Measurements from ENCODE around the gene PCDHGB7.

DNA sequence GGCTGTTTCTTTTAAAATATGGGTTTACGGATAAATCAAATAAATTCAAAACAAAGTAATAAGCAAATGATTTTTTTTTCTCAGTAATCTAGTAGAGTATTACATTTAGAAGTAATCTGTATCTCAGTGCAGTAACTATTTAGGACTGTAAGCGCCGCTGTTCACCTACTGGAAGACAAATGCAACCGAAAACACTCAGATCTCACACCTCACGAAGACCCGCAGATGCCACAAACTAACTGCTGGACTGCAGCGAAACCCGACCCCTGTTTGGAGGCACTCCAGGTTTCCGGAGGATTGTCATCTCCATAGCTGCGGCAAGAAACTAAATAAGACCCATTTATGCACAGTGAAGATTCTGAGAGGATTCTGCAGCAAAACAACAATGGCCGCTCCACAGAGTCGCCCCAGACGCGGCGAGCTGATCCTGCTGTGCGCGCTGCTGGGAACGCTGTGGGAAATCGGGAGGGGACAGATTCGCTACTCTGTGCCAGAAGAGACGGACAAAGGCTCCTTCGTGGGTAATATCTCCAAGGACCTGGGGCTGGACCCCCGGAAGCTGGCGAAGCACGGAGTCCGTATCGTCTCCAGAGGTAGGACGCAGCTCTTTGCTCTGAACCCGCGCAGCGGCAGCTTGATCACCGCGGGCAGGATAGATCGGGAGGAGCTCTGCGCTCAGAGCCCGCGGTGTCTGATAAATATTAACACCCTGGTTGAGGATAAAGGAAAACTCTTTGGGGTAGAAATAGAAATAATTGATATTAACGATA lies 24.9 kb upstream of the PCDHGB7 start, which contains the start of gene PCDHGA8:
- TF ChIP-seq, protein P1, sequence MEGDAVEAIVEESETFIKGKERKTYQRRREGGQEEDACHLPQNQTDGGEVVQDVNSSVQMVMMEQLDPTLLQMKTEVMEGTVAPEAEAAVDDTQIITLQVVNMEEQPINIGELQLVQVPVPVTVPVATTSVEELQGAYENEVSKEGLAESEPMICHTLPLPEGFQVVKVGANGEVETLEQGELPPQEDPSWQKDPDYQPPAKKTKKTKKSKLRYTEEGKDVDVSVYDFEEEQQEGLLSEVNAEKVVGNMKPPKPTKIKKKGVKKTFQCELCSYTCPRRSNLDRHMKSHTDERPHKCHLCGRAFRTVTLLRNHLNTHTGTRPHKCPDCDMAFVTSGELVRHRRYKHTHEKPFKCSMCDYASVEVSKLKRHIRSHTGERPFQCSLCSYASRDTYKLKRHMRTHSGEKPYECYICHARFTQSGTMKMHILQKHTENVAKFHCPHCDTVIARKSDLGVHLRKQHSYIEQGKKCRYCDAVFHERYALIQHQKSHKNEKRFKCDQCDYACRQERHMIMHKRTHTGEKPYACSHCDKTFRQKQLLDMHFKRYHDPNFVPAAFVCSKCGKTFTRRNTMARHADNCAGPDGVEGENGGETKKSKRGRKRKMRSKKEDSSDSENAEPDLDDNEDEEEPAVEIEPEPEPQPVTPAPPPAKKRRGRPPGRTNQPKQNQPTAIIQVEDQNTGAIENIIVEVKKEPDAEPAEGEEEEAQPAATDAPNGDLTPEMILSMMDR (IDR thresholded peaks at IDR 0.05), result no peak
- TF ChIP-seq POLR2AphosphoS5 (IDR thresholded peaks at IDR 0.05; ENCODE audit: insufficient read depth in 1 of 2, low read depth in 1 of 2), result no peak

Data from vagina (tissue), 2 donors.